ENCODE data around the gene CFHR4.
"Not testable (repeated sequence)": the region's sequence is repeated elsewhere in the genome, so short reads cannot be mapped to it uniquely, and the experiment has no call there.

CFHR4 gene

GRCh38 chr1:196887515-196888239 is at the start of gene CFHR4:
Gene CFHR4 (plus strand): TSS chr1:196888052. CDS start chr1:196888151, 99 bp downstream.
- no peak for DNase-seq (ENCODE audit: low read depth)

- not testable (repeated sequence) for DNase-seq (ENCODE audit: low read depth)
These were observed 38.0 kb upstream of the CFHR4 start for GRCh38 chr1:196849613-196850492.

- DNase-seq (ENCODE audit: low read depth) = no peak
These were observed 31.8 kb upstream of the CFHR4 start for GRCh38 chr1:196856053-196856452.

- DNase-seq (ENCODE audit: low read depth) = no peak
These were observed 30.7 kb upstream of the CFHR4 start for GRCh38 chr1:196857188-196857587.

GRCh38 chr1:196858811-196859210 is 29.0 kb upstream of the CFHR4 start:
- no peak for DNase-seq (ENCODE audit: low read depth)

- no peak for DNase-seq (ENCODE audit: low read depth)
These were observed 27.4 kb upstream of the CFHR4 start for GRCh38 chr1:196860323-196860884.

GRCh38 chr1:196861429-196861828 is 26.4 kb upstream of the CFHR4 start:
- no peak for DNase-seq (ENCODE audit: low read depth)

GRCh38 chr1:196866974-196867373 is 20.9 kb upstream of the CFHR4 start:
- no peak for DNase-seq (ENCODE audit: low read depth)

GRCh38 chr1:196873385-196873784 is 14.5 kb upstream of the CFHR4 start:
- no peak for DNase-seq (ENCODE audit: low read depth)

GRCh38 chr1:196875935-196876334 is 11.9 kb upstream of the CFHR4 start:
- no peak for DNase-seq (ENCODE audit: low read depth)

GRCh38 chr1:196877964-196878363 is 9.9 kb upstream of the CFHR4 start:
- DNase-seq (ENCODE audit: low read depth) = no peak

GRCh38 chr1:196886560-196886959 is 1.3 kb upstream of the CFHR4 start:
- not testable (repeated sequence) for DNase-seq (ENCODE audit: low read depth)

- DNase-seq (ENCODE audit: low read depth) = no peak
These were observed 2.8 kb downstream of the CFHR4 start for GRCh38 chr1:196890668-196891067.

GRCh38 chr1:196891251-196891650 is 3.4 kb downstream of the CFHR4 start:
- no peak for DNase-seq (ENCODE audit: low read depth)

- DNase-seq (ENCODE audit: low read depth) = no peak
These were observed 8.5 kb downstream of the CFHR4 start for GRCh38 chr1:196896355-196896754.

- DNase-seq (ENCODE audit: low read depth) = no peak
These were observed 9.4 kb downstream of the CFHR4 start for GRCh38 chr1:196897158-196897828.

GRCh38 chr1:196902344-196902743 is 14.5 kb downstream of the CFHR4 start:
- no peak for DNase-seq (ENCODE audit: low read depth)

GRCh38 chr1:196910215-196910614 is 22.4 kb downstream of the CFHR4 start:
- no peak for DNase-seq (ENCODE audit: low read depth)

- DNase-seq (ENCODE audit: low read depth) = not testable (repeated sequence)
These were observed 24.4 kb downstream of the CFHR4 start for GRCh38 chr1:196912283-196912682.

- DNase-seq (ENCODE audit: low read depth) = not testable (repeated sequence)
These were observed 39.0 kb downstream of the CFHR4 start for GRCh38 chr1:196926839-196927238.

- DNase-seq (ENCODE audit: low read depth) = not testable (repeated sequence)
These were observed 45.0 kb downstream of the CFHR4 start for GRCh38 chr1:196932853-196933252.

- DNase-seq (ENCODE audit: low read depth) = no peak
These were observed 45.8 kb downstream of the CFHR4 start for GRCh38 chr1:196933531-196934189.
